ENCODE results near the gene ZKSCAN2.
A peak's percentile ranks its signal among the peaks of the same experiment; 100 is the strongest.

ZKSCAN2 gene

GRCh38 chr16:25257470-25257955, at the start of gene ZKSCAN2:
ZKSCAN2 (minus strand) TSS chr16:25257845; CDS start chr16:25257127, 718 bp downstream.
- peak; percentile 55 to 57 for DNase-seq (ENCODE audit: low read depth in 2 of 2)

DNA sequence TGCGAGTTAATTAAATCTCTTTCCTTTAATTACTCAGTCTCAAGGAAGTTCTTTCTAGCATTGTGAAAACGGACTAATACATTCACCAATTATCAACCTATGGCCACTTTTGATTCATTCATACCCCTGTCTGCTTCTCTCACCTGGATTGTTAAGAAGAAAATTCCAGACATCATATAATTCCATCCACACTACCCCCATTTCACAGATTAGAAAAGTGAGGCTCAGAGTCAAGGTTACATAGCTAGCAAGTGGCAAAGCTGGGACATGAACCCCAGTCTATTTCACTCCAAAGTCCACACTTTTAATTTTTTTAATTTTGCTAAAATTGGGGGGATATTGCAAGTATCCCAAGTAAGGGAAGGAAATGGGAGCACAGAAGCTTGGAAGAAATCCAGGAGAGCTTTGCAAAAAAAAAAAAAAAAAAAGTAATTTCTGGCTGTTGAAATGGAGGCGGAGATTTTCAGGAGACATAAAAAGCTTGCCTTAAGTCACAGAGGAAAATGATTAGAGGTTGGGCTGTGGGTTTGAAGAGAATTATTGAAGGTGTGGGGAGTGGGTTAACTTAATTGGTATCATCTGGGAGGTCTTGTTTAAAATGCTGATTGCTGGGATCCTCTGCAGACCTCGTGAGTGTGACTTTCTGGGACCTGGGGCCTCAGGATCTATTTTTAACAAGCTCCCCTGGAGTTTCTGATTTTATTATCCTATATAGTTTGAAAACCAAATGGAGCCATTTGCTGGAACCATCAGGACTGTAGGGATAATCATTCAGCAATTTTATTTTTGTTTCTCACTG, 42.3 kb upstream of the ZKSCAN2 start:
- no peak for DNase-seq (ENCODE audit: low read depth in 2 of 2)

DNA sequence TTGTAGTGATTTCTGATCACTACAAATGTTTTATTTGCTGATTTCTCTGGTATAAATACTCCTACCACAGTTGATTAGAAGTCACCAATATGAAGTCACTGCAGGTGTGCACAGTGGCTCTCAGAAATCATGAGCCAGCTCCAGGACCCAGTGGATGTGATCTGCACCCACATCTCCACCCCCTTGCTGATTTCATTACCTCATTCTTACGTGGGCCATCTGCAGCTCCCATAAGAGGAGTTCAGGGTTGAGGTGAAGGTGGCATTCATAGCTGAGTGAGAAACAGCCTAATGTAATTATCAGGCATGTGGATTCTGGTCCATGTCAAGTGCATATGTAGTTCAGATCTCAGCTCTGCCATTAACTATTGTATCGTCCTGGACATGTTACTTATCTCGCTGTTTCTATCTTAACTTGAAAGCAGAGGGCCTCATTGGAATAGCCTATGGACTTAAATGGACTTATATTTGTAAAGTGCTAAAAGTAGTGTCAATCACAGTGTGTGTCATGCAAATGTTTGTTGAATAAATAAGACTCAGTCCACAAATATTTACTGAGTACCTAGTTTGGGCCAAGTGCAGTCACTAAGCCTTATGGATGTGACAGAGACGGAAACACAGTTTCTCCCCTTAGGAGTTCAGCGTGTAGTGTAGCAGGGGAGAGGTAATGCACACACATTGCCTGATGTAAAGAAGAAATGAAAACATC, 40.7 kb upstream of the ZKSCAN2 start:
- no peak for DNase-seq (ENCODE audit: low read depth in 2 of 2)

DNA sequence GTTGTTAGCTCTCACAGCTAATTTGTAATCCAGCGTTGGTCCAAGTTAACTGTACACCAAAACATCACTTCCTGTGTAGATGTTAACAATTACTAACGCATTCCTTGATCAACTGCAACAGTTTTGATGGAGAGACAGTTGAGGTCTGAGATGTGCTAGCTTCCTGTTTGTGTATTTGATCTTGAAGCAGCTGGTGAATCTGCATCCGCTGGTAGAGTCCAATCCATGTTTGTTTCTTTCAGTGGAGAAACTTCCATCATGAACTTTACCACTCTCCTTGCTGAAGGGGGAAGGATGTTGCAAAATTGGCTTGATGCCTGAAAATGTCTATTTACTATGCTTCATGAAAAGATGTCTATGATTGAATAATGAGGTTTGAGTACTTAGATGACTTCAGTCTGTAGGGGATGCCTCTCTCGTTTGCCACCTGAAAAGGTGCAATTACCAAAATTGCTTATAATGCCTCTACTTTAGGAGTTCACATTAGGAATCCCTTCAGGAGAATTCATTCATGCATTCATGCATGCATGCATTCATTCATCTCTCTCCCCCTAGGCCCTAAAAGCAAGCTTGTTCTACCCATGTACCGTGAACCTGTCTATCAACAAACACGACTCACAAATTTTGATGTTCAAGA, 39.6 kb upstream of the ZKSCAN2 start:
- no peak for DNase-seq (ENCODE audit: low read depth in 2 of 2)

GRCh38 chr16:25291580-25291979, 33.9 kb upstream of the ZKSCAN2 start:
- no peak for DNase-seq (ENCODE audit: low read depth in 2 of 2)

- DNase-seq (ENCODE audit: low read depth in 2 of 2), result no peak
These were observed 31.8 kb upstream of the ZKSCAN2 start for GRCh38 chr16:25289466-25289865.

DNA sequence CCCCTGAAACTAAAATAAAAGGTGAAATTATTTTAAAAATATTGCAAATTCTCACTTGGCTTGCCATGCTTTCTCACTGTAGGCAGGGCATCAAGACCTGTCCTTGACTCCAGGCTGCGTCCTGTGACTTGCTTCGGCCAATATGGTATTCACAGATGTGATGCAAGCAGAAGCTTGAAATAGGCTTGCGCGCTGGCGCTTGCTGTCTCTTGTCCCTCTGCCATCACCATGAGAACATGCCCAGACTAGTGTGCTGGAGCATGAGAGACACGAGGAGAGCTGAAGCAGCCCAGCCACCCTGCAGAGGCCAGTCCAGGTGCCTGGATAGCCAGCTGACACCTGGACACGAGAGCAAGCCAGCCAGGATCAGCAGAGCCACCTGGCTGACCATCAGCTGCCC, 21.8 kb upstream of the ZKSCAN2 start:
- DNase-seq (ENCODE audit: low read depth in 2 of 2), result no peak

GRCh38 chr16:25271421-25271820, 13.8 kb upstream of the ZKSCAN2 start:
- DNase-seq (ENCODE audit: low read depth in 2 of 2), result no peak

DNA sequence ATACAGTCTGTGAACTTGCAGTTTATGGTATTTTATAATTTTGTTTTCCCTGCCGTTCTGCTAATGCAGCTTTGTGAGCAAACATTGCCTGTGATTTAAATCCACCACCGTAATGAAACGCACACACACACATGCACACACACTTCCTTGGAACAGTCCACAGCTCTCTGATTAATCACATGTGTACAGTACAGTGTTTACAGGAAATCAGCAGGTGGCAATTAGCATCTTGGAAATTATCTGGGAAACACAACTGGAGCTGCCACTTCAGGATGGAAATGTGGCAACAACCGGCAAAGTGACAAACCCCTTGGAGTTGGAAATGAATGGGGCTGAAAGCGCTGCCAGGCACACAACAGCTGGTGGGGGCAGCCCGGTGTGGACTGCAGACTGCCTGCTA, 12.9 kb upstream of the ZKSCAN2 start:
- DNase-seq (ENCODE audit: low read depth in 2 of 2), result no peak

- DNase-seq (ENCODE audit: low read depth in 2 of 2), result no peak
These were observed 12.2 kb upstream of the ZKSCAN2 start for GRCh38 chr16:25269879-25270278.

- no peak for DNase-seq (ENCODE audit: low read depth in 2 of 2)
These were observed 8.3 kb upstream of the ZKSCAN2 start for GRCh38 chr16:25265968-25266367.

DNA sequence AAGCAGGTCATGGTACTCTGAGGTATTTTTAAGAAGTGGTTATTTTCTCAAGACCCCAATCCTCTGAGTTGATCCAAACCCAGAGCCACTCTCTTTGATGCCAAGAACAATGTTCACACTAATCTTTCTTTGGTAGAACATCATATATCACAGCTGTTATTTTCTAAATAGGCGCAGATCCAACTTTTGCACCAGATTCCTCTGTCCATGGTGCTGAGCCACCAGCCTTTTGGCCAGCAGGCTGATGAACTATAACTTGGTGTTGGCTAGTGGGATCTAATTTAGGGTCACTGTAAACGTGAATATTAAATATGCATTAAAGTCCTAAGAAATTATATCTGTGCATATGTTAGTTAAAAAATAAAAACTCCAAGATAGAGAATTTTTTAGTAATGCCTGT, 7.0 kb upstream of the ZKSCAN2 start:
- no peak for DNase-seq (ENCODE audit: low read depth in 2 of 2)

GRCh38 chr16:25260416-25260815, 2.8 kb upstream of the ZKSCAN2 start:
- no peak for DNase-seq (ENCODE audit: low read depth in 2 of 2)

DNA sequence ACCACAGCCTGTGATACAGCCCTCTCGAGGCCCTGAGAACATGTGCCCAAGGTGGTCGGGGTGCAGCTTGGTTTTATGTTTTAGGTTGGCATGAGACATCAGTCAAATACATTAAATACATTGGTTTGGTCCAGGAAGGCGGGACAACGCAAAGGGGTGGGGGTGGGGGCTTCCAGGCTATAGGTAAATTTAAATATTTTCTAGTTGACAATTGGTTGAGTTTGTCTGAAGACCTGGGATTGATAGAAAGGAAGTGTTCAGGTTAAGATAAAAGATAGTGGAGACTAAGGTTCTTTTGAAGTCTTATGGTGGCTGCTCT, 1.2 kb upstream of the ZKSCAN2 start:
- no peak for DNase-seq (ENCODE audit: low read depth in 2 of 2)

GRCh38 chr16:25257956-25258860, 563 bp upstream of the ZKSCAN2 start:
- DNase-seq (ENCODE audit: low read depth in 2 of 2), result peak; percentile 41 to 52

- no peak for DNase-seq (ENCODE audit: low read depth in 2 of 2)
These were observed 763 bp downstream of the ZKSCAN2 start for GRCh38 chr16:25256695-25257469.

DNA sequence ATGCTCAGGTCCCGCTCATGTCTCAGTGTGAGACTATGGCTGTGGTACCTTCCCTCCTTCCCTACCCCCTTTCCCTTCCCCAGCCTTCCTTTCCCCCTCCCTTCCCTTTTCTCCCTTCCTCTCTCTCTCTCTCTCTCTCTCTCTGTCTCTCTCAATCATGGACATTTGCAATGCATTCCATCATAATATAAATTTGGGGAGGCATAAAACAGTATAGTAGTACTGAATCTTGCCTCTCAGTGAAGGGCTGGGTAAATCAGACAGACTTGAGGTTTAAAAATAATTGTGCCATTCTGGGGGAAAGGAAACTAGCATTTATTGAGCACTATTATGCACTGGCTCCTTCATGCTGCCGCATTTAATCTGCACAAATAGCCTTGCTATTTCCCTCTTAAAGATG, 4.3 kb downstream of the ZKSCAN2 start:
- no peak for DNase-seq (ENCODE audit: low read depth in 2 of 2)

DNA sequence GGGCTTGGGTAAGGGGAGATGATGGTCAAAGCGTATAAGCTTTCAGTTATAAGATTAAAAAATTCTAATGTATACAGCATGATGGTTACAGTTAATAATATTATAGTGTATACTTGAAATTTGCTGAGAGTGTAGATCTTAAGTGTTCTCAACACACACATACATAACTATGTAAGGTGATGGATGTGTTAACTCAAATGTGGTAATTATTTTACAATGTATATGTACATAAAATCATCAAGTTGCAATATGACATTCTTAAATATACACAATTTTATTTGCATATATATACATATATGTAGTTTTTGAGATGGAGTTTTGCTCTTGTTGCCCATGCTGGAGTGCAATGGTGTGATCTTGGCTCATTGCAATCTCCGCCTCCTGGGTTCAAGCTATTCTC, 7.2 kb downstream of the ZKSCAN2 start:
- DNase-seq (ENCODE audit: low read depth in 2 of 2), result no peak

DNA sequence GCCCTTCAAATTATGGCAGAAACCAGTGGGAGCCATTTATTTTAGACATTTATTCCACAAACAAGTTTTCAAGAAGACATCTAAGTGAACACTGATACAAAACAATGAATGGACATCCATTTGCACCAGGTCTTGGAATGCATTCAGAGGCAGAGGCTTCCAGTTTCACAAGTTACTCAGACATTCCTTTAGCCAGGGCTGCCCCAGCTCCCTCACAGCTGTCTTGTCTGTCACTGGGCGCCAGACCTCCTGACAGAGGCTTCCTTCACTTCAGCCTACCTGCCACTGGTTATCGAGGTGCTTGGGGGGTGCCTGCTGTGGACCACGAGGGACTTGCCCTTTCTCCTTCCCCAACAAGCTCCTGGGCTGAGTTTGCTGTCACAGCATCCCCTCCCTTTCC, 21.7 kb downstream of the ZKSCAN2 start:
- no peak for DNase-seq (ENCODE audit: low read depth in 2 of 2)

DNA sequence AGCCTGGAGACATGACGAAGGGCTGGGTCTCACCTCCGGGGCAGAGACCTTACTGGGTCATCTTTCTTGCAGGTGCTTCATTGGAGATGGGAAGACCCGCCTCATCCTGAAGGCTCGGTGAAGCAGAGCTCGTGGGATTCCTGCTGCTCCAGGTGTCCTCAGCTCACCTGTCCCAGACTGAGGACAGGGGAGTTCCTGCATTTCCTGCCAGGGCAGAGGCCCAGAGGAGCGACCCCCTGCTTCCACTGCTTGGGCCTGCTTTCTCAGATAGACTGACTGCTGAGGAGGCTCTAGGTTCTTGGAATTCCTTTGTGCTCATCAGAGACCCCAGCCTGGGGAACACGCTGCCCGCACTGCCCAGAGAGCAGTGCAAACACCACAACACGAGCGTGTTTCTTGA, 29.3 kb downstream of the ZKSCAN2 start:
- no peak for DNase-seq (ENCODE audit: low read depth in 2 of 2)

GRCh38 chr16:25224731-25225319, 32.8 kb downstream of the ZKSCAN2 start:
- DNase-seq (ENCODE audit: low read depth in 2 of 2), result no peak
